Endothelial cell (in vitro differentiated cells): ENCODE measurements around the gene TPPP2. TPM values are rescaled to one million over a fixed set of nuclear protein-coding genes. Genes with fewer than 3 reads are reported as not detected.

Experiments used
- DNase-seq: peaks from one replicate; pipeline ENCODE4 v3.0.0; 2021; ENCODE audit warnings: low spot score
- H3K27ac Mint-ChIP-seq: one replicate; pipeline ENCODE4 v1.8.0; 2021; ENCODE audit warnings: mixed read lengths, inconsistent platforms; ENCODE audit not compliant: unreplicated experiment
- H3K27me3 Mint-ChIP-seq: one replicate; pipeline ENCODE4 v1.8.0; 2021; ENCODE audit warnings: mild to moderate bottlenecking, moderate library complexity, mixed read lengths, inconsistent platforms; ENCODE audit not compliant: unreplicated experiment
- H3K36me3 Mint-ChIP-seq: one replicate; pipeline ENCODE4 v1.8.0; 2021; ENCODE audit warnings: mild to moderate bottlenecking, low read depth, mixed read lengths, inconsistent platforms; ENCODE audit not compliant: unreplicated experiment
- H3K4me1 Mint-ChIP-seq: one replicate; pipeline ENCODE4 v1.8.0; 2021; ENCODE audit warnings: mild to moderate bottlenecking, mixed read lengths, inconsistent platforms; ENCODE audit not compliant: unreplicated experiment
- H3K4me3 Mint-ChIP-seq: one replicate; pipeline ENCODE4 v1.8.0; 2021; ENCODE audit warnings: mild to moderate bottlenecking, mixed read lengths, inconsistent platforms; ENCODE audit not compliant: unreplicated experiment
- H3K9me3 Mint-ChIP-seq: one replicate; pipeline ENCODE4 v1.8.0; 2021; ENCODE audit warnings: mixed read lengths, inconsistent platforms; ENCODE audit not compliant: unreplicated experiment
- CTCF ChIP-seq: fragments of 200-600 bp; sonication (generic); IDR thresholded peaks from one replicate; pipeline ENCODE4 v1.5.0; 2021; ENCODE audit warnings: antibody characterized with exemption; ENCODE audit not compliant: unreplicated experiment
- total RNA-seq: library from RNA; stranded (reverse); fragmentation: NEBNext Ultra II Directional; extraction: Animal tissue kit (Norgen Biotek cat#: 25700); gene quantifications from one replicate; pipeline ENCODE4 v1.2.1, GENCODE V29; 2021; ENCODE audit not compliant: unreplicated experiment

TPPP2 gene
- total RNA-seq, 1 donor from 2014 or later = 0.62 TPM

GRCh38 chr14:21020977-21021545 is 9.0 kb upstream of the TPPP2 start:
- Mint-ChIP-seq H3K4me3 (peak overlapping the region; percentile 39), H3K4me1 (peaks cover 30% of the 10 kb centered on the region), H3K27me3 (peaks cover 1% of the 10 kb centered on the region), H3K9me3 (no peaks in the 10 kb centered on the region), H3K27ac (no peak overlapping the region), H3K36me3 (peaks cover 29% of the 10 kb centered on the region)
- no peak for TF ChIP-seq CTCF
- DNase-seq = no peak

GRCh38 chr14:21022686-21023085 is 7.3 kb upstream of the TPPP2 start:
- no peak for DNase-seq
- H3K4me1 Mint-ChIP-seq = peaks cover 32% of the 10 kb centered on the region
- H3K4me3 Mint-ChIP-seq = peak overlapping the region; percentile 45
- no peak for TF ChIP-seq CTCF
- H3K36me3 Mint-ChIP-seq = peaks cover 19% of the 10 kb centered on the region
- H3K27me3 Mint-ChIP-seq = peaks cover 8% of the 10 kb centered on the region
- H3K9me3 Mint-ChIP-seq = no peaks in the 10 kb centered on the region
- H3K27ac Mint-ChIP-seq = peak overlapping the region; percentile 38

GRCh38 chr14:21023174-21023573 is 6.8 kb upstream of the TPPP2 start:
- Mint-ChIP-seq H3K4me1 (peaks cover 32% of the 10 kb centered on the region), H3K27ac (peak overlapping the region; percentile 74), H3K9me3 (no peaks in the 10 kb centered on the region), H3K27me3 (peaks cover 8% of the 10 kb centered on the region), H3K36me3 (peaks cover 18% of the 10 kb centered on the region), H3K4me3 (peak overlapping the region; percentile 45)
- no peak for TF ChIP-seq CTCF
- DNase-seq = peak; percentile 21

- Mint-ChIP-seq H3K9me3 (no peaks in the 10 kb centered on the region), H3K36me3 (peaks cover 18% of the 10 kb centered on the region), H3K4me1 (peaks cover 32% of the 10 kb centered on the region), H3K27me3 (peaks cover 10% of the 10 kb centered on the region), H3K27ac (peak overlapping the region; percentile 74), H3K4me3 (peak overlapping the region; percentile 88)
- no peak for TF ChIP-seq CTCF
- DNase-seq = no peak
These were observed 6.0 kb upstream of the TPPP2 start for GRCh38 chr14:21023817-21024584.
